Activated effector memory CD4-positive, alpha-beta T cell treated with Interleukin-2 at 50 U/mL for 16 hours (primary cell): ENCODE data around the gene CDAN1.
"Not testable (repeated sequence)": the region's sequence is repeated elsewhere in the genome, so short reads cannot be mapped to it uniquely, and the experiment has no call there.

Source experiments
- DNase-seq: peaks from one replicate; pipeline ENCODE4 v3.0.0-alpha.2; 2020

Gene CDAN1

GRCh38 chr15:42736793-42737528 lies at the start of gene CDAN1:
Gene CDAN1, minus strand, starts transcription at chr15:42737128. Its CDS starts 26 bp downstream, at chr15:42737102.
- DNase-seq: peak; percentile 93

- no peak for DNase-seq
These were observed 48.6 kb upstream of the CDAN1 start for GRCh38 chr15:42785569-42785968.

GRCh38 chr15:42784705-42785104 lies 47.8 kb upstream of the CDAN1 start:
- DNase-seq: no peak

GRCh38 chr15:42782716-42783115 lies 45.8 kb upstream of the CDAN1 start:
- DNase-seq: no peak

GRCh38 chr15:42775416-42775815 lies 38.5 kb upstream of the CDAN1 start:
- DNase-seq: no peak

- no peak for DNase-seq
These were observed 36.0 kb upstream of the CDAN1 start for GRCh38 chr15:42772901-42773300.

- DNase-seq: no peak
These were observed 35.2 kb upstream of the CDAN1 start for GRCh38 chr15:42772144-42772543.

GRCh38 chr15:42766109-42766508 lies 29.2 kb upstream of the CDAN1 start:
- not testable (repeated sequence) for DNase-seq

- not testable (repeated sequence) for DNase-seq
These were observed 27.3 kb upstream of the CDAN1 start for GRCh38 chr15:42764154-42764731.

- DNase-seq: not testable (repeated sequence)
These were observed 24.9 kb upstream of the CDAN1 start for GRCh38 chr15:42761813-42762212.

- DNase-seq: no peak
These were observed 23.8 kb upstream of the CDAN1 start for GRCh38 chr15:42760759-42761158.

GRCh38 chr15:42759093-42759492 lies 22.2 kb upstream of the CDAN1 start:
- DNase-seq: no peak

- no peak for DNase-seq
These were observed 13.4 kb upstream of the CDAN1 start for GRCh38 chr15:42750306-42750705.

GRCh38 chr15:42749266-42749665 lies 12.3 kb upstream of the CDAN1 start:
- no peak for DNase-seq

- DNase-seq: no peak
These were observed 7.3 kb upstream of the CDAN1 start for GRCh38 chr15:42744195-42744594.

GRCh38 chr15:42742149-42742548 lies 5.2 kb upstream of the CDAN1 start:
- no peak for DNase-seq

GRCh38 chr15:42741710-42742109 lies 4.8 kb upstream of the CDAN1 start:
- no peak for DNase-seq

- no peak for DNase-seq
These were observed 801 bp upstream of the CDAN1 start for GRCh38 chr15:42737529-42738328.

GRCh38 chr15:42736178-42736792 lies 643 bp downstream of the CDAN1 start:
- DNase-seq: no peak

GRCh38 chr15:42735382-42736165 lies 1.4 kb downstream of the CDAN1 start:
- DNase-seq: no peak

- DNase-seq: no peak
These were observed 2.8 kb downstream of the CDAN1 start for GRCh38 chr15:42734076-42734672.

GRCh38 chr15:42733027-42733426 lies 3.9 kb downstream of the CDAN1 start:
- DNase-seq: no peak
